Endothelial cell of umbilical vein (primary cell): ENCODE data around the gene PRRC2A. TPM values are rescaled to one million over a fixed set of nuclear protein-coding genes. Genes with fewer than 3 reads are reported as not detected.

Experiments
- BruUV-seq: library from RNA; stranded (reverse); fragments of 400-500 nt; replicated peaks from 2 replicates; lab custom pipeline; 2021; lab: Mats Ljungman, UMichigan
- CTCF ChIA-PET: fragments of 300-600, 350-600 bp; sonication (Branson Sonifier 250); formaldehyde crosslinking; loops from one replicate; lab custom pipeline; 2021; ENCODE audit warnings: antibody characterized with exemption, inconsistent platforms; lab: Charles Lee
- POLR2A ChIA-PET: fragments of 300-600, 350-600 bp; sonication (Branson Sonifier 250); formaldehyde crosslinking; loops from one replicate; lab custom pipeline; 2021; ENCODE audit warnings: antibody characterized with exemption, inconsistent platforms; lab: Charles Lee
- DNase-seq: peaks from one replicate; pipeline ENCODE4 v3.0.0-alpha.2; 2011; ENCODE audit warnings: low read depth, low spot score
- FAIRE-seq: peaks from 2 replicates; lab custom pipeline; 2011; peaks lifted over from hg19 to GRCh38; lab: Jason Lieb, UNC
- H2AFZ ChIP-seq: 2 replicates; pipeline ENCODE4 v1.6.0; 2012; ENCODE audit warnings: low read depth, low read length, control low read depth, inconsistent platforms
- H3K27ac ChIP-seq: 2 replicates; pipeline ENCODE4 v1.5.1; 2011; ENCODE audit warnings: low read depth, mild to moderate bottlenecking, control low read depth, low read length, moderate library complexity; ENCODE audit not compliant: insufficient read depth
- H3K27me3 ChIP-seq, 2 experiments: 2 replicates each; pipeline versions ENCODE4 v1.6.0 to v1.6.1; 2011; ENCODE audit warnings: low read length in 2 of 2, mixed read lengths in 1 of 2; ENCODE audit not compliant: control insufficient read depth in 2 of 2, insufficient read depth in 2 of 2
- H3K36me3 ChIP-seq, 2 experiments: 2 replicates in 1 of 2; 3 replicates in 1 of 2; pipeline ENCODE4 v1.5.1; 2011; ENCODE audit warnings: low read length in 2 of 2, mild to moderate bottlenecking in 1 of 2, moderate library complexity in 1 of 2; ENCODE audit not compliant: control insufficient read depth in 2 of 2, insufficient read depth in 2 of 2; ENCODE audit errors: extremely low read depth in 1 of 2
- H3K4me1 ChIP-seq: 3 replicates; pipeline ENCODE4 v1.5.1; 2011; ENCODE audit warnings: mild to moderate bottlenecking, low read length; ENCODE audit not compliant: control insufficient read depth, insufficient read depth; ENCODE audit errors: extremely low read depth
- H3K4me2 ChIP-seq: 2 replicates; pipeline ENCODE4 v1.6.1; 2011; ENCODE audit warnings: low read length, control low read depth, mixed read lengths; ENCODE audit not compliant: insufficient read depth
- H3K4me3 ChIP-seq, 3 experiments: fragments of 200-600 bp in 1 of 3; sonication (generic), shearing (Covaris generic) in 1 of 3; replicated peaks in 1 of 3; 2 replicates each; pipeline ENCODE4 v1.5.1; 2011 to 2016; ENCODE audit warnings: control low read depth in 3 of 3, low read length in 3 of 3, mild to moderate bottlenecking in 2 of 3, inconsistent platforms in 1 of 3, low read depth in 1 of 3, moderate library complexity in 1 of 3; ENCODE audit not compliant: insufficient read depth in 1 of 3
- H3K79me2 ChIP-seq: 2 replicates; pipeline ENCODE4 v1.6.0; 2012; ENCODE audit warnings: low read length, inconsistent platforms; ENCODE audit not compliant: control insufficient read depth, insufficient read depth
- H3K9ac ChIP-seq: replicated peaks from 2 replicates; pipeline ENCODE3; 2011; ENCODE audit warnings: low read length, control low read depth; ENCODE audit not compliant: insufficient read depth; ENCODE audit errors: extremely low read depth
- H3K9me1 ChIP-seq: replicated peaks from 3 replicates; pipeline ENCODE4 v1.6.0; 2011; ENCODE audit warnings: mild to moderate bottlenecking, low read length; ENCODE audit not compliant: control insufficient read depth, insufficient read depth; ENCODE audit errors: extremely low read depth
- H3K9me3 ChIP-seq: replicated peaks from 2 replicates; pipeline ENCODE4 v1.5.1; 2012; ENCODE audit warnings: low read length, inconsistent platforms; ENCODE audit not compliant: control insufficient read depth, insufficient read depth
- H4K20me1 ChIP-seq: replicated peaks from 2 replicates; pipeline ENCODE3; 2011; ENCODE audit warnings: mild to moderate bottlenecking, low read length; ENCODE audit not compliant: control insufficient read depth, insufficient read depth; ENCODE audit errors: extremely low read depth
- CTCF ChIP-seq, 2 donors: IDR thresholded peaks; 1 replicate in 1 of 2; 2 replicates in 1 of 2; pipeline ENCODE4 v1.5.1; 2011; ENCODE audit warnings: low read length in 2 of 2, mild to moderate bottlenecking in 2 of 2, moderate library complexity in 2 of 2, control low read depth in 1 of 2, inconsistent platforms in 1 of 2, low read depth in 1 of 2; ENCODE audit not compliant: insufficient read depth in 1 of 2; ENCODE audit errors: extremely low read depth in 1 of 2
- EZH2 ChIP-seq: IDR thresholded peaks from 2 replicates; pipeline ENCODE4 v1.6.1; 2012; ENCODE audit warnings: borderline replicate concordance, low read depth, mild to moderate bottlenecking, moderate library complexity, low read length, inconsistent platforms; ENCODE audit not compliant: severe bottlenecking
- FOS ChIP-seq: IDR thresholded peaks from 2 replicates; pipeline ENCODE4 v1.6.1; 2011; ENCODE audit warnings: mild to moderate bottlenecking, low read length, moderate library complexity, borderline replicate concordance; ENCODE audit not compliant: insufficient read depth
- GATA2 ChIP-seq: IDR thresholded peaks from 2 replicates; pipeline ENCODE4 v1.7.0; 2011; ENCODE audit warnings: low read depth, mild to moderate bottlenecking, moderate library complexity, mixed read lengths, low read length; ENCODE audit not compliant: insufficient read length, insufficient read depth
- JUN ChIP-seq: IDR thresholded peaks from 2 replicates; pipeline ENCODE4 v1.6.1; 2011; ENCODE audit warnings: borderline replicate concordance, low read depth; ENCODE audit not compliant: insufficient read length, insufficient read depth
- MAX ChIP-seq: IDR thresholded peaks from 2 replicates; pipeline ENCODE4 v1.6.1; 2011; ENCODE audit not compliant: insufficient read depth, insufficient read length
- MYC ChIP-seq: IDR thresholded peaks from one replicate; pipeline ENCODE4 v1.6.1; 2011; ENCODE audit warnings: mild to moderate bottlenecking, low read depth, low read length
- POLR2A ChIP-seq: IDR thresholded peaks from 2 replicates; pipeline ENCODE4 v1.6.1; 2012; ENCODE audit warnings: low read depth, mild to moderate bottlenecking, control low read depth, low read length
- POLR2AphosphoS5 ChIP-seq: IDR thresholded peaks from 2 replicates; pipeline ENCODE4 v1.6.1; 2012; ENCODE audit warnings: low read depth, mild to moderate bottlenecking, control low read depth, low read length, moderate library complexity; ENCODE audit not compliant: insufficient read depth
- dilution Hi-C: fragments of 300-500 bp; cut with MboI; formaldehyde crosslinking; loops from one replicate; pipeline ENCODE4 v1.15.0; 2019; ENCODE audit warnings: low sequenced_read_pairs; ENCODE audit not compliant: extremely low pct_ligation_motif_present
- intact Hi-C: fragments of 100-400 bp; cut with micrococcal nuclease; formaldehyde crosslinking; loops from one replicate; pipeline ENCODE4 v1.10.0; 2022
- polyA plus RNA-seq, 4 experiments: library from polyadenylated mRNA; depleted of rRNA in 3 of 4; stranded (reverse) in 3 of 4; unstranded in 1 of 4; fragments of >200 nt; gene quantifications; 2 replicates each; pipeline versions ENCODE4 v1.2.1 to v1.2.3, GENCODE V29; 2011 to 2012; ENCODE audit warnings: missing spikeins in 1 of 4
- total RNA-seq: library from RNA; stranded (reverse); gene quantifications from 2 replicates; pipeline ENCODE4 v1.2.3, GENCODE V29; 2021

The PRRC2A gene
- total and polyA plus RNA-seq, 2 donors (not counting 3 experiments of a cell fraction or from before 2014, with no cell fraction given), result 88.4 to 229 TPM

- Histone ChIP-seq H3K4me2 (no peak within 1 kb of the TSS), H3K27me3 (no peaks in the 10 kb centered on the region), H3K27ac (no peak within 1 kb of the TSS), H4K20me1 (no peaks in the 10 kb centered on the region), H3K4me1 (peaks cover 3% of the 10 kb centered on the region), H3K9ac (no peak within 1 kb of the TSS), H3K79me2 (no peaks in the 10 kb centered on the region), H3K4me3 (no peak within 1 kb of the TSS), H3K9me1 (no peaks in the 10 kb centered on the region), H3K36me3 (no peaks in the 10 kb centered on the region), H3K9me3 (no peaks in the 10 kb centered on the region), H2AFZ (no peak within 1 kb of the TSS)
- dilution Hi-C loops, result no loop called here
- intact Hi-C loops, result no loop called here
- TF ChIP-seq POLR2AphosphoS5 (no peak), FOS (no peak), CTCF (IDR thresholded peaks at IDR 0.05; ENCODE audit: extremely low read depth in 1 of 2, insufficient read depth in 1 of 2, low read depth in 1 of 2, low read length in 2 of 2) (no peak), EZH2 (no peak), MAX (no peak), POLR2A (no peak), GATA2 (no peak), JUN (no peak), MYC (no peak)
- BruUV-seq, result no TSS peak
- ChIA-PET POLR2A (no interaction called here), CTCF (interaction anchor here (4.2 to 32.6 kb wide), 3 partner anchors 10 to 20 kb away, joined by 16 to 1517 read pairs (median 286); partner anchors contain the start of genes ATP6V1G2, DDX39B, LST1 and NCR3)
- DNase-seq, result no peak
- no peak for FAIRE-seq
Observed at GRCh38 chr6:31575335-31575901, 45.1 kb upstream of the PRRC2A start, which contains the start of gene TNF. TNF (plus strand) TSS chr6:31575565; CDS start chr6:31575742, 177 bp downstream.
